HG03354 (cell line): Measurements from ENCODE around the gene MRPL51.
"Not testable (repeated sequence)": the region's sequence is repeated elsewhere in the genome, so short reads cannot be mapped to it uniquely, and the experiment has no call there.

Source experiments
- ATAC-seq: cut with Tn5 transposase; IDR thresholded peaks from one replicate; pipeline ENCODE4 v1.9.1; 2021; ENCODE audit warnings: mild to moderate bottlenecking; ENCODE audit not compliant: unreplicated experiment, poor library complexity, severe bottlenecking

The MRPL51 gene

DNA sequence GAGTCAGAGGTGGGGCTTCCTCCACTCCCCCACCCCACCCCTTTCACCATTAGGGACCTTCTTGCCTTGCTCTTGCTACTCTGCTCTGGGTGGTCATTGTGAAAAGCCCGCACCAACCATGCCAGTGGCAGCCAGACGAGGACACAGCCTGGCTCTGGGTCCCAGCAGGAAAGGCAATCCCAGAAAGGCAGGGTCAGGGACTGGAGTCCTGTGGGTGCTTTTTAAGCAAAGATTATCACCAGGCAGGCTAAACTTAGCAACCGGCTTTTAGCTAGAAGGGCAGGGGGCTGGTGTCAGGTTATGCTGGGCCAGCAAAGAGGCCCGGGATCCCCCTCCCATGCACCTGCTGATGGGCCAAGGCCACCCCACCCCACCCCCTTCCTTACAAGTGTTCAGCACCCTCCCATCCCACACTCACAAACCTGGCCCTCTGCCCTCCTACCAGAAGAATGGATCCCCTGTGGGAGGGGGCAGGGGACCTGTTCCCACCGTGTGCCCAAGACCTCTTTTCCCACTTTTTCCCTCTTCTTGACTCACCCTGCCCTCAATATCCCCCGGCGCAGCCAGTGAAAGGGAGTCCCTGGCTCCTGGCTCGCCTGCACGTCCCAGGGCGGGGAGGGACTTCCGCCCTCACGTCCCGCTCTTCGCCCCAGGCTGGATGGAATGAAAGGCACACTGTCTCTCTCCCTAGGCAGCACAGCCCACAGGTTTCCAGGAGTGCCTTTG, 40.0 kb upstream of the MRPL51 start:
- peak; percentile 15 for ATAC-seq

DNA sequence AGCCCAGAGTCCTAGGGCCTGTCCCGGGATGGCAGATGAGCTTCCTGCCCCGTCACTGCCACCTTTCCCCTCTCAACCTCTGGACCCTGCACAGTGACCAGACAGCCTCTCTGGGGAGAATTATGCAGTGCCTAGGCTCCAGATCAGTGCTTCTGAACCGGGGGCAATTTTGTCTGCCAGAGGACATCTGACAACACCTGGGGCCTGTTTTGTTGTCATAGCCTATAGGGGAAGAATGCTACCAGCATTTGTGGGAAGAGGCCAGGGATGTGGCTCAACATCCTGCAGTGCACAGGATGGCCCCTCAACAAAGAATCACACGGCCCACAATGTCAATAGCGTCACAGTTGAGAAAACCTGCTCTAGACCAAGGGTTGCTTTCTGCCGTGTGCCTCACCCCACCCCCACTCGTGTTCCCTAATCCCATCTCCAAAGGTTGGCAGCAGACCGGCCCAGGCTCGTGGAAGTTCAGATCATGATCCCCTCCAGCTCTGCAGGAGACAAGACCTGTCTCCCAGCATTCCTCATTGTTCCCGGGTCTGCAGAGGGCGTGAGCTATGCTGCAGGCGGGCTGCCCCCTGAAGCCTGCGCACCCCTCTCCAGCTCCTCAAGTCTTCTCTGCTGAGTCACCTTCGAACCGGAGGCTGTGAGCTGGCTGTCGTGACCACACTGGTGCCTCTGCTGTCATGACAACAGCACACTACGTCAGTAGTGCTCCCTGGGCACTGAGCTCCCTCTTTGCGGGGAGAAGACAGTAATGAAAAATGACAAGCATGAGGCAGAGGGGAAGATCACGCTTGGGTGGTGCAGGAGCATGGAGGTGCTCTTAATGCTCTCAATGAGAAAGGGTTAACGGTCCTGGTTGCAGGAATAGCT, 39.2 kb upstream of the MRPL51 start:
- ATAC-seq: peak; percentile 31

DNA sequence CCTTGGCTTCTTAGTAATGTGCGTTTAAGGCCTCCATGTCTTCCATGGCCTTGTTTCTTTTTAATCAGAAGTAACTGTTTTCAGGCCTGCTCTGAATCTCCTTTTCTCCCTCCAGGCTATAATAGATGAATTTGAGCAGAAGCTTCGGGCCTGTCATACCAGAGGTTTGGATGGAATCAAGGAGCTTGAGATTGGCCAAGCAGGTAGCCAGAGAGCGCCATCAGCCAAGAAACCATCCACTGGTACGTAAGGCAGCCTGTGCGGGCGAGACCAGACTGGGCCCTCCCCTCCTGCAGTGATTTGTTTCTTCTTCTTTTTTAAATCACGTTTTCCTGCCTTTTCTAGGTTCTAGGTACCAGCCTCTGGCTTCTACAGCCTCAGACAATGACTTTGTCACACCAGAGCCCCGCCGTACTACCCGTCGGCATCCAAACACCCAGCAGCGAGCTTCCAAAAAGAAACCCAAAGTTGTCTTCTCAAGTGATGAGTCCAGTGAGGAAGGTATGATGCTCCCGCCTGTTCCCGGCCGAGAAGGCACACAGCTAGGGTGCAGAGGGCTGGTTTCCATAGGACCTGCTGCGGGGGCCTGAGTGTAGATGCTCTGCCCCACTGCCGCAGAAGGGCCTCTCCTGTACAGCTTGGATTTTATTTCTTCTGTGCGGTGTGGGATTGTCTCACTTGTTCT, 37.7 kb upstream of the MRPL51 start:
- ATAC-seq: no peak

DNA sequence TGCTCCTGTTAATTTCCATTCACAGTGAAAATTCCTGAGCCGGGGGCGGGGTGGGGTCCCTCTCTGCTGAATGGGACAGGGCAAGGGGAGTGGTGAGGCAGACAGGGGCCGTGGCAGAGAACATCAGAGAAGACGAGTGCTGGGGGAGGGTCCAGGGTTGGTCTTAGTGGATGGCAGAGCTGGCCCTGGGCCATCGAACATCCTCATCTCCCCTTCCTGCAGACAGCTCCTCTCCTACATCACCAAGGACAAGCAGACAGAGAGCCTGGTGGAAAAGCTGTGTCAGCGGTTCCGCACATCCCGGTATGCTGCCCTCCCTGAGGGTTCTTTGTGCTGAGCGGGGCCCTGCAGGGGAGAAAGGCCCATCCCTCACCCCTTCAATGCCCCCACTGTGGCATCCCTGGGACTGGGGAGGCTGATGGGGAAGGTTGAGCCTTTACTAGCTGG, 36.3 kb upstream of the MRPL51 start:
- no peak for ATAC-seq

DNA sequence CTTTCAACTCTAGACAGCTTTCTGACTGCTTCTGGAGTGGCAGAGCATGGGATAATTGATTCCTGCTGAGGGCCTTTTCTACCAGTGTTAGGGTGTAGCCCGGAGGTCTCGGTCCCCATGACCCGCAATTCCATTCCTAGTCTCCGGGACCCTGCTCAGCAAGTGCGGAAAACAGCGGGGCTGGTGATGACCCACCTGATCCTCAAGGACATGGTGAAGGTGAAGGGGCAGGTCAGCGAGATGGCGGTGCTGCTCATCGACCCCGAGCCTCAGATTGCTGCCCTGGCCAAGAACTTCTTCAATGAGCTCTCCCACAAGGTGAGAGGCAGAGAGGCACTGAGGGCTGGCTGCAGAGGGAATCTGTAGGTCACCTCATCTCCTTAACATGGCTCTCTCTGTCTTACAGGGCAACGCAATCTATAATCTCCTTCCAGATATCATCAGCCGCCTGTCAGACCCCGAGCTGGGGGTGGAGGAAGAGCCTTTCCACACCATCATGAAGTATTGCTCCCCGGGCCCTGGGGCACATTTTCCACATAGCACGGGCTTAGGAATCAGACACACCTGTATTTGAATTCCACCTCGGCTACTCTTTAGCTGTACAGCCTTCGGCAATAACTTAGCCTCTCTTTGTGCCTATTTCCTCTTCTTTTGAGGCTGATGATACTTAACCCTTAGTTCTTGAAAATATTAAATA, 35.6 kb upstream of the MRPL51 start:
- no peak for ATAC-seq

DNA sequence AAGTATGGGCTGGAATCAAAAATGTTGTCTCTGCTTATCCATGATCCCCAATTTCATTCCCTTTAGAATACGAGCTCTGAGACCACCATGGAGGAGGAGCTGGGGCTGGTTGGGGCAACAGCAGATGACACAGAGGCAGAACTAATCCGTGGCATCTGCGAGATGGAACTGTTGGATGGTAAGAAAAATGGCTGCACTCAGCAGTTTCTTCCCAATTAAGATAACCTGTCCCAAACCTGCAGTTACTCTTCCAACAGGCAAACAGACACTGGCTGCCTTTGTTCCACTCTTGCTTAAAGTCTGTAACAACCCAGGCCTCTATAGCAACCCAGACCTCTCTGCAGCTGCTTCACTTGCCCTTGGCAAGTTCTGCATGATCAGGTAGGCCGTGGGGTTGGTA, 34.6 kb upstream of the MRPL51 start:
- ATAC-seq: no peak

DNA sequence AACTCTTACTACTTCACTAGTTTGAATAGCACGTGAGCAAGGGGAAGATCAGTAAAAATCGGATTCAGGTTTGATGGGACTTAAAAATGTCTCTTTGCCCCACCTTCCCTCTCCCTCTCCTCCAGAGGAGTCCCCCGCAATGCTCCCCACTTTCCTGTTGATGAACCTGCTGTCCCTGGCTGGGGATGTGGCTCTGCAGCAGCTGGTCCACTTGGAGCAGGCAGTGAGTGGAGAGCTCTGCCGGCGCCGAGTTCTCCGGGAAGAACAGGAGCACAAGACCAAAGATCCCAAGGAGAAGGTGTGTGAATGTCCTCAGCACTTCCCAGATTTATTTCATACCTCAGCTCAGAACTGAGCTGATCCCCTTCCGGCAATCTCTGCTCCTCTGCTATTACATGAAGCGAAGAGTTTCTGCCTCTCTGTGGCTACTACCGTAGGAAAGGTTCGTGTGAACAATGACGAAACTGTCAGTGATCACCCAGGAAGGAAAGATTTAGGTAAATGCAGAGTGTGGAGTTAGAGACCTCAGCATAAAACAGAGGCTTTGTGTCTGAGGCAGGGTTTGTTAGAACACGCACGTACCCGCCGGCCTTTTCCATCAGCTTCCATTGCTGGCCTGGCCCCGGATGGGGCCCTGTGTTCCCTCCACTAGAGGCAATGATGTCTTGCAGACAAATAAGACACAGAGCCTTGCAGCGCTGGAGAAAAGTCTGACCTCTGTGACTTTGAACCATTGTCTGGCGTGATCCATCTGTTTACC, 33.9 kb upstream of the MRPL51 start:
- ATAC-seq: no peak

DNA sequence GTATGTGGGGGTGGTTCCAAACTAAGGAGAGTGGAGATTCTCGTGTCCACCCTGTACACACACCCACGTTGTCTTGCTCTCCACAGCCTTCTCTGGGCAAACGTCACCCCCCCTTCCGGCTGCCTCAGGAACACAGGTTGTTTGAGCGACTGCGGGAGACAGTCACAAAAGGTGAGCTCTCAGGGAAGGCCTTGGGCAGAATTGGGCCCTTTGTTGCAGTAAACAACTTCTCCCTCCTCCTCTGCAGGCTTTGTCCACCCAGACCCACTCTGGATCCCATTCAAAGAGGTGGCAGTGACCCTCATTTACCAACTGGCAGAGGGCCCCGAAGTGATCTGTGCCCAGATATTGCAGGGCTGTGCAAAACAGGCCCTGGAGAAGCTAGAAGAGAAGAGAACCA, 33.1 kb upstream of the MRPL51 start:
- ATAC-seq: no peak

DNA sequence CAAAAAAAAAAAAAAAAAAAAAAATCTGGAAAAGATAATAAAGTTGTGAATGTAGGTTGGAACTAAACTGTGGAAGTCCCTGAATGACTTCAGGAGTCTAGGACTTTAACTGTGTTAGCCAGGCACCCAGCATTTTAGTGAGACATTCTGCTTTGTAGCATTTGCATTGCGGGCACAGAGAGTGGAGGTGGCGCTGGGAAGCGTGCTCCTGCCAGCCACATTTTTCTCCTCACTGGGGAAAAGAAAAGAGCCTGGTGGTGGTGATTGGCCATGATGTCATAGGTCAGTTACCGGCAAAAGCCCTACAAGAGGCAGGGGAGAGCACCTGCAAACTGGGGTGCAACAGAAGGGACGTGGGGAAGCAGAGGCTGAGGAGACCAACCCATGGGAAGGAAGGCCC, 31.6 kb upstream of the MRPL51 start:
- no peak for ATAC-seq

DNA sequence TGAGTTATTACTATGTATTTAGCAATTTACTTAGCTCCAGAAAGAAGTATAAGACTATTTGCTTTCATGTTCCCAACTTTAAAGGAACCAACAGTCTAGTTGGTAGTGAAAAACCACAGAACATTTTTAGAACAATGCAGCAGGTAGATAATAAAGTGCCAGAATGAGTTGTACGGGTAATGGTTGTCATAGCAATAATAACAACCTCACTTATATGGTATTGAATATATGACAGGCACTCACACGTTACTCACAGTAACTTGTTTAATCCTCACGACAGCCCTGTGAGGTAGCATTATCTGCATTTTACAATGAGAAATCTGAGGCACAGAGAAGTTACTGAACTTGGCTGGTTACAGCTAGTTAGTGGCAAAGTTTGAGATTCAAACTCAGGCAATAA, 30.6 kb upstream of the MRPL51 start:
- no peak for ATAC-seq

DNA sequence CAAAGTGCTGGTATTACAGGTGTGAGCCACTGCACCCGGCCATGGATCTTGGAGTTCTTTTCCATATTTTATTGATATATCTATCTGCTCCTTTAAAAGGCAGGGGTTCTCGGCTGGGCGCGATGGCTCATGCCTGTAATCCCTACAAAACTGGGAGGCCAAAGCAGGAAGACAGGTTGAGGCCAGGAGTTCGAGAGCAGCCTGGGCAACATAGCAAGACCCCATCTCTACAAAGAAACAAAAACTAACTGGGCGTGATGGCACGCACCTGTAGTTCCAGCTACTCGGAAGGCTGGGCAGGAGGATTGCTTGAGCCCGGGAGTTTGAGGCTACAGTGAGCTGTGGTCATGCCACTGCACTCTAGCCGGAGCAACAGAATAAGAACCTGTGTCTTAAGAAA, 29.1 kb upstream of the MRPL51 start:
- ATAC-seq: no peak

DNA sequence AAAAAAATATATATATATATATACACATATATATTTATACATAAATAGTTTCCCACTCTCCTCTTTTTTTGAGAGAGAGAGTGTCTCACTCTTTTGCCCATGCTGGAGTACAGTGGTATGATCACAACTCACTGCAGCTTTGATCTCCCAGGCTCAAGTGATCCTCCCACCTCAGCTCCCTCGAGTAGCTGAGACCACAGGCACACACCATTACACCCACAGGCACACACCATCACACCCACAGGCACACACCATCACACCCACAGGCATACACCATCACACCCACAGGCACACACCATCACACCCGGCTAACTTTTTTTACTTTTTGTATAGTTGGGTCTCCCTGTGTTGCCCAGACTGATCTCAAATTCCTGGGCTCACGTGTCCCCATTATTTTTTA, 27.1 kb upstream of the MRPL51 start:
- no peak for ATAC-seq

DNA sequence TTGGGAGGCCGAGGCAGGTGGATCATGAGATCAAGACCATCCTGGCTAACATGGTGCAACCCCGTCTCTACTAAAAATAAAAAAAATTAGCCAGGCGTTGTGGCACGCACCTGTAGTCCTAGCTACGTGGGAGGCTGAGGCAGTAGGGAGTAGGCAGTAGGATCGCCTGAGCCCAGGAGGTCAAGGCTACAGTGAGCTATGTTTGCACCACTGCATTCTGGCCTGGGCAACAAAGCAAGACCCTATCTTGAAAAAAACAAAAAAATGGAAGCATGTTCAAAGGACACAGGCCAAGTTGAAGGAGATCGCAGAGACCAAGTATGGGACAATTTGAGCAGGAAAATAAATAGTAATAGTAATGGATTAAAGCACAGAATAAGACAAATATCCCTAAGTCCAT, 15.0 kb upstream of the MRPL51 start:
- no peak for ATAC-seq

DNA sequence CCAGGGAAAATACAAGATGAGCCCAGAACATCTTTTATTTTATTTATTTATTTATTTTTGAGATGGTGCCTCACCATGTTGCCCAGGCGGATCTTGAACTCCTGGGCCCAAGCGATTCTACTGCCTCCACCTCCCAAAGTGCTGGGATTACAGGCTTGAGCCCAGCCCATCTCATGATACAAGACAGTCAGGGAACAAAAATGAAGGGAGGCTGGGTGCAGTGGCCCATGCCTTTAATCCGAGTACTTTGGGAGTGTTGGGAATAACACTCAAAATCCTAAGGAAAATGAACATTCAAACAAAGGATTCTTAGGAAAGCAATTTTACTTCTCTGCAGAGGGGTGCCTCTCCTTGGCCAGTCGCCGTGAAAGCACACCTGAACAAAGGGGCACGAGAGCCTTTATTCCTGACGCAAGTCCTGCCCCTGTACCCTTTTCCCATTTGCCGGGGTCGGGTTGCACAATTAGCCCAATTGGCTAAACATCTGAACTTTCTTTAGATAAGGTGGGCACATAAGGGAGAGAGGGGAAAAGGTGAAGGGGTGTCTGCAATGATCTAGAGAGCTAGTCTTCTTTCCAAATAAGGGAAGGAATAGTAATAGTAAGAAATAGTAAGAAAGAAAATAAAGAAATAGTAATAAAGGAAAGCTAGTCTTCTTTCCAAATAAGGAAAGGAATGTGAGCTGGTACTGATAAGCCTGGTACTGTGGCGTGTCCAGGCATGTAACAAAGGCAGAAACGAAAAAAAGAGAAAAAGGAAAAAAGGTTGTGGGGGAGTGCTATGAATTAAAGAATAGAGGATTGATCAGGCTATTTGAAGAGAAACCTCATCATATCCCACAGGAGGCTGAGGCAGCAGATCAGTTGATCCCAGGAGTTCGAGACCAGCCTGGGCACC, 14.3 kb upstream of the MRPL51 start:
- no peak for ATAC-seq

DNA sequence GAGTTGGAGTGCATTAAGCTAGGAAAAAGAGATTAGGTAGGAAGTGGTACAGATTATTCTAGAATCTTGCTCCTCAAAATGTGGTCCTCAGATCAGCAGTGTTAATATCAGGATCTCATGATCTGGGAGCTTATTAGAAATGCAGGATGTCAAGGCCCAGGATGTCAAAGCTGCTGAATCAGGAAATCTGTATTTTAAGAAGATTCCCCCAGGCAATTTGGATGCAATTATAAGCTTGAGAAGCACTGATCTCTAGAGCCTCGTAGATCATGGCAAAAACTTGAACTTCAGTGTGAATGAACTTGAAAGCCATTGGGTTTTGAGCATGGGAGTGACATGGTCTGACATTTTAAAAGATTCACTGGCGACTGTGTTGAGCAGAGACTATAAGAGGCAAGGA, 7.4 kb upstream of the MRPL51 start:
- no peak for ATAC-seq

DNA sequence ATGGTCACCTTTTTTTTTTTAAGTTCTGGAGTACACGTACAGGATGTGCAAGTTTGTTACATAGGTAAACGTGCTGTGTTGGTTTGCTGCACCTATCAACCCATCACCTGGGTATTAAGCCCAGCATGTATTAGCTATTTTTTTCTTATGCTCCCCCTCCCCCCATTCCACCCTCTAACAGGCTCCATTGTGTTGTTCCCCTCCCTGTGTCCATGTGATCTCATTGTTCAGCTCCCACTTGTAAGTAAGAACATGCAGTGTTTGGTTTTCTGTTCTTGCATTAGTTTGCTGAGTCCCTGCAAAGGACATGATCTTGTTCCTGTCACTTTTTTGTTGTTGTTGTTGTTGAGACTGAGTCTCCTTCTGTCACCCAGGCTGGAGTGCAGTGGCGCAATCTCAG, 4.2 kb upstream of the MRPL51 start:
- not testable (repeated sequence) for ATAC-seq

DNA sequence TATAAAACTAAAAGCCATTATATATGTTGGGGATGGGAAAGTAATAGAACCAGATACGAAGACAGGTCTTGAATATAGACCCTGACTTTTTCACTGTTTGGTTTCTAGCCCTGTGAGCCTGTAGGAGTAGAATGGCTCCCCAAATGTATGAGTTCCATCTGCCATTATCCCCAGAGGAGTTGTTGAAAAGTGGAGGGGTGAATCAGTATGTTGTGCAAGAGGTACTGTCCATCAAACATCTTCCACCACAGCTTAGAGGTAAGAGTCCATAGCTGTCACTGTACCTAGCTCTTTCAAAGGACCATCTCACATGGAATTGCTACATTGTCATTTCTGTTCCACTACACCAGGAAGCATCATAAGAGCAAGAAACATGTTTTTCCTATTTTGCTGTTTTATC, 1.9 kb upstream of the MRPL51 start:
- no peak for ATAC-seq

DNA sequence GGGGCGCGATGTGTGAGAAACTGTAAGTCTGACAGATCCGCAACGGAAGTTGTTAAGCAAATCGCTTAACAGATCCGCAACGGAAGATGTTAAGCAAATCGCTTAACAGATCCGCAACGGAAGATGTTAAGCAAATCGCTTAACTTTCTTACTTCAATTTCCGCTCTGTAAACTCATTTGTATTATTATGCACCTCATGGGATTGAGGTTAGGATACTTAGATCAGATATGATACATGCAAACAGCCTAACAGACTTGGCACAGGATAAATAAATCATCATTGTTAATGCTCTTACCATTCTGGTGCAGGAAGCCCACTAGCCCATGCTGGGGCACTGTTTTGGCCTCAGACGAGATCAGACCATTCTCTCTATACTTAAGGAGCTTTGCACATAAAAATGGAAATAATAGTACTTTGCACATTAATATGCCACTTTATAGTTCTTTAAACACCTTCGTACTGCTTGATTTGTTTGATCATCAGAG, 1.2 kb upstream of the MRPL51 start:
- ATAC-seq: peak; percentile 19
